ENCODE measurements around the gene ABCD1.

Gene ABCD1

GRCh38 chrX:153709726-153710674 lies 14.7 kb upstream of the ABCD1 start:
- Histone ChIP-seq H3K36me3 (ENCODE audit: control insufficient read depth in 1 of 2, insufficient read depth in 2 of 2, low read length in 2 of 2) (peaks cover 44 to 56% of the 10 kb centered on the region in 2 experiments), H2BK12ac (ENCODE audit: low read length) (no peak overlapping the region), H3K79me1 (ENCODE audit: low read length) (peaks cover 2% of the 10 kb centered on the region), H2BK5ac (ENCODE audit: low read depth, low read length, poor library complexity) (no peak overlapping the region), H3K79me2 (ENCODE audit: control insufficient read depth, insufficient read depth, low read length, poor library complexity) (no peaks in the 10 kb centered on the region), H3K4ac (ENCODE audit: low read depth, low read length) (no peak overlapping the region), H3K4me3 (ENCODE audit: low read depth, low read length) (no peak overlapping the region), H3K9ac (ENCODE audit: low read length) (no peak overlapping the region), H2BK120ac (ENCODE audit: insufficient read depth, low read length, poor library complexity) (no peak overlapping the region), H3K18ac (ENCODE audit: low read length) (no peak overlapping the region), H3K27ac (ENCODE audit: low read depth, low read length) (no peak overlapping the region), H4K12ac (ENCODE audit: low read depth, low read length) (peak overlapping the region; percentile 30), H3K23ac (ENCODE audit: low read length) (no peak overlapping the region), H3K14ac (ENCODE audit: low read length) (no peak overlapping the region), H3K4me2 (ENCODE audit: low read length) (no peak overlapping the region), H4K91ac (ENCODE audit: low read depth, low read length) (no peak overlapping the region), H3K9me3 (ENCODE audit: insufficient read depth, low read depth, low read length) (no peaks in the 10 kb centered on the region), H3K27me3 (ENCODE audit: insufficient read depth, low read length) (no peaks in the 10 kb centered on the region), H2AK5ac (ENCODE audit: low read length) (no peak overlapping the region), H4K8ac (ENCODE audit: low read depth, low read length) (no peak overlapping the region), H3K4me1 (ENCODE audit: control insufficient read depth in 1 of 2, insufficient read depth in 2 of 2, low read length in 2 of 2) (peaks cover 5 to 8% of the 10 kb centered on the region in 2 experiments), H2AFZ (ENCODE audit: insufficient read depth, low read length, poor library complexity) (no peak overlapping the region)
- no peak for DNase-seq
- WGBS (ENCODE audit: extremely low coverage, insufficient coverage, insufficient read length): no CpG with 5 or more reads among the region's 27 CpGs

- Histone ChIP-seq H3K4ac (ENCODE audit: low read depth, low read length) (no peak overlapping the region), H2BK5ac (ENCODE audit: low read depth, low read length, poor library complexity) (no peak overlapping the region), H3K23ac (ENCODE audit: low read length) (no peak overlapping the region), H3K4me3 (ENCODE audit: low read depth, low read length) (no peak overlapping the region), H3K18ac (ENCODE audit: low read length) (no peak overlapping the region), H3K4me2 (ENCODE audit: low read length) (no peak overlapping the region), H4K91ac (ENCODE audit: low read depth, low read length) (no peak overlapping the region), H4K12ac (ENCODE audit: low read depth, low read length) (no peak overlapping the region), H2BK120ac (ENCODE audit: insufficient read depth, low read length, poor library complexity) (no peak overlapping the region), H3K4me1 (ENCODE audit: control insufficient read depth in 1 of 2, insufficient read depth in 2 of 2, low read length in 2 of 2) (peaks cover under 1 to 5% of the 10 kb centered on the region in 2 experiments), H3K27ac (ENCODE audit: low read depth, low read length) (no peak overlapping the region), H3K79me1 (ENCODE audit: low read length) (no peaks in the 10 kb centered on the region), H3K14ac (ENCODE audit: low read length) (no peak overlapping the region), H2AFZ (ENCODE audit: insufficient read depth, low read length, poor library complexity) (no peak overlapping the region), H3K27me3 (ENCODE audit: insufficient read depth, low read length) (no peaks in the 10 kb centered on the region), H3K79me2 (ENCODE audit: control insufficient read depth, insufficient read depth, low read length, poor library complexity) (no peaks in the 10 kb centered on the region), H2AK5ac (ENCODE audit: low read length) (no peak overlapping the region), H3K9ac (ENCODE audit: low read length) (no peak overlapping the region), H3K9me3 (ENCODE audit: insufficient read depth, low read depth, low read length) (no peaks in the 10 kb centered on the region), H4K8ac (ENCODE audit: low read depth, low read length) (no peak overlapping the region), H3K36me3 (ENCODE audit: control insufficient read depth in 1 of 2, insufficient read depth in 2 of 2, low read length in 2 of 2) (peaks cover 49 to 63% of the 10 kb centered on the region in 2 experiments), H2BK12ac (ENCODE audit: low read length) (no peak overlapping the region)
- peak in 1 of 2 donors; percentile 55 for DNase-seq
- WGBS (ENCODE audit: extremely low coverage, insufficient coverage, insufficient read length): no CpG with 5 or more reads among the region's 3 CpGs
Measured at GRCh38 chrX:153714256-153714655, 10.4 kb upstream of the ABCD1 start.

- H3K9me3 ChIP-seq (ENCODE audit: insufficient read depth, low read depth, low read length): no peaks in the 10 kb centered on the region
- WGBS (ENCODE audit: extremely low coverage, insufficient coverage, insufficient read length): no CpG with 5 or more reads among the region's 9 CpGs
Measured at GRCh38 chrX:153717445-153717844, 7.2 kb upstream of the ABCD1 start.

GRCh38 chrX:153719238-153719637 lies 5.4 kb upstream of the ABCD1 start:
- Histone ChIP-seq H3K4me3 (ENCODE audit: low read depth, low read length) (no peak overlapping the region), H3K27me3 (ENCODE audit: insufficient read depth, low read length) (no peaks in the 10 kb centered on the region), H3K4me2 (ENCODE audit: low read length) (no peak overlapping the region), H3K14ac (ENCODE audit: low read length) (no peak overlapping the region), H2BK12ac (ENCODE audit: low read length) (no peak overlapping the region), H3K79me2 (ENCODE audit: control insufficient read depth, insufficient read depth, low read length, poor library complexity) (peaks cover 10% of the 10 kb centered on the region), H3K18ac (ENCODE audit: low read length) (no peak overlapping the region), H3K79me1 (ENCODE audit: low read length) (peaks cover 8% of the 10 kb centered on the region), H3K9me3 (ENCODE audit: insufficient read depth, low read depth, low read length) (no peaks in the 10 kb centered on the region), H4K8ac (ENCODE audit: low read depth, low read length) (no peak overlapping the region), H4K12ac (ENCODE audit: low read depth, low read length) (no peak overlapping the region), H2AFZ (ENCODE audit: insufficient read depth, low read length, poor library complexity) (no peak overlapping the region), H3K36me3 (ENCODE audit: control insufficient read depth in 1 of 2, insufficient read depth in 2 of 2, low read length in 2 of 2) (peaks cover 46 to 55% of the 10 kb centered on the region in 2 experiments), H3K4me1 (ENCODE audit: control insufficient read depth in 1 of 2, insufficient read depth in 2 of 2, low read length in 2 of 2) (peaks cover 5% of the 10 kb centered on the region in 2 experiments), H4K91ac (ENCODE audit: low read depth, low read length) (no peak overlapping the region), H2AK5ac (ENCODE audit: low read length) (no peak overlapping the region), H2BK120ac (ENCODE audit: insufficient read depth, low read length, poor library complexity) (no peak overlapping the region), H3K27ac (ENCODE audit: low read depth, low read length) (no peak overlapping the region), H3K9ac (ENCODE audit: low read length) (no peak overlapping the region), H2BK5ac (ENCODE audit: low read depth, low read length, poor library complexity) (no peak overlapping the region), H3K23ac (ENCODE audit: low read length) (no peak overlapping the region), H3K4ac (ENCODE audit: low read depth, low read length) (no peak overlapping the region)
- no peak for DNase-seq
- WGBS (ENCODE audit: extremely low coverage, insufficient coverage, insufficient read length): no CpG with 5 or more reads among the region's 2 CpGs

More at GRCh38 chrX:153717445-153717844, 7.2 kb upstream of the ABCD1 start:
- H2BK120ac ChIP-seq (ENCODE audit: insufficient read depth, low read length, poor library complexity): no peak overlapping the region
- H4K8ac ChIP-seq (ENCODE audit: low read depth, low read length): no peak overlapping the region
- no peak overlapping the region for H3K23ac ChIP-seq (ENCODE audit: low read length)
- H4K91ac ChIP-seq (ENCODE audit: low read depth, low read length): no peak overlapping the region
- no peak overlapping the region for H3K4me3 ChIP-seq (ENCODE audit: low read depth, low read length)
- no peak for DNase-seq
- H3K27me3 ChIP-seq (ENCODE audit: insufficient read depth, low read length): no peaks in the 10 kb centered on the region
- no peak overlapping the region for H3K27ac ChIP-seq (ENCODE audit: low read depth, low read length)
- H3K14ac ChIP-seq (ENCODE audit: low read length): no peak overlapping the region
- H3K4me1 ChIP-seq (ENCODE audit: control insufficient read depth in 1 of 2, insufficient read depth in 2 of 2, low read length in 2 of 2): no peaks in the 10 kb centered on the region
- H3K36me3 ChIP-seq (ENCODE audit: control insufficient read depth in 1 of 2, insufficient read depth in 2 of 2, low read length in 2 of 2): peaks cover 46 to 64% of the 10 kb centered on the region in 2 experiments
- no peak overlapping the region for H2BK12ac ChIP-seq (ENCODE audit: low read length)
- H3K79me2 ChIP-seq (ENCODE audit: control insufficient read depth, insufficient read depth, low read length, poor library complexity): no peaks in the 10 kb centered on the region
- H3K18ac ChIP-seq (ENCODE audit: low read length): no peak overlapping the region
- H3K9ac ChIP-seq (ENCODE audit: low read length): no peak overlapping the region
- H2BK5ac ChIP-seq (ENCODE audit: low read depth, low read length, poor library complexity): no peak overlapping the region
- H3K79me1 ChIP-seq (ENCODE audit: low read length): no peaks in the 10 kb centered on the region
- no peak overlapping the region for H4K12ac ChIP-seq (ENCODE audit: low read depth, low read length)
- no peak overlapping the region for H3K4me2 ChIP-seq (ENCODE audit: low read length)
- H2AFZ ChIP-seq (ENCODE audit: insufficient read depth, low read length, poor library complexity): no peak overlapping the region
- no peak overlapping the region for H3K4ac ChIP-seq (ENCODE audit: low read depth, low read length)
- H2AK5ac ChIP-seq (ENCODE audit: low read length): no peak overlapping the region

Measured in trophoblast cell (in vitro differentiated cells and primary cell).